Stimulated activated CD4-positive, alpha-beta T cell treated with anti-CD3 and anti-CD28 coated beads, Interleukin-15, amount 100 ng/mL, for 1 hour (primary cell): ENCODE measurements around the gene TTF2.
"Not testable (repeated sequence)": the region's sequence is repeated elsewhere in the genome, so short reads cannot be mapped to it uniquely, and the experiment has no call there.

ENCODE experiments used
- DNase-seq, 2 donors: peaks; one replicate each; pipeline ENCODE4 v3.0.0-alpha.2; 2020; ENCODE audit warnings: low read depth in 1 of 2, low spot score in 1 of 2

TTF2 gene

DNA sequence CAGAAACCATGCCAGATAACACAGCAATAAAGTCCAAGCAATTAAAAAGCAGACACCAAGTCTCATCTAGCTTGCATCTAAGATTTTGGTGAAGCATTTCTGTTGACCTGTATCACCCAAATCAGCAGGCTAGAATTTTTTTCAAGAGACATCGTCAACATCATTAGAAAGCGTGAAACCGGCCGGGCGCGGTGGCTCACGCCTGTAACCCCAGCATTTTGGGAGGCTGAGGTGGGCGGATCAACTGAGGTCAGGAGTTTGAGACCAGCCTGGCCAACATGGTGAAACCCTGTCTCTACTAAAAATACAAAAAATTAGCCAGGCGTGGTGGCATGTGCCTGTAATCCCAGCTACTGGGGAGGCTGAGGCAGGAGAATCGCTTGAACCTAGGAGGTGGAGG lies 59.0 kb downstream of the TTF2 start:
- DNase-seq = not testable (repeated sequence)

DNA sequence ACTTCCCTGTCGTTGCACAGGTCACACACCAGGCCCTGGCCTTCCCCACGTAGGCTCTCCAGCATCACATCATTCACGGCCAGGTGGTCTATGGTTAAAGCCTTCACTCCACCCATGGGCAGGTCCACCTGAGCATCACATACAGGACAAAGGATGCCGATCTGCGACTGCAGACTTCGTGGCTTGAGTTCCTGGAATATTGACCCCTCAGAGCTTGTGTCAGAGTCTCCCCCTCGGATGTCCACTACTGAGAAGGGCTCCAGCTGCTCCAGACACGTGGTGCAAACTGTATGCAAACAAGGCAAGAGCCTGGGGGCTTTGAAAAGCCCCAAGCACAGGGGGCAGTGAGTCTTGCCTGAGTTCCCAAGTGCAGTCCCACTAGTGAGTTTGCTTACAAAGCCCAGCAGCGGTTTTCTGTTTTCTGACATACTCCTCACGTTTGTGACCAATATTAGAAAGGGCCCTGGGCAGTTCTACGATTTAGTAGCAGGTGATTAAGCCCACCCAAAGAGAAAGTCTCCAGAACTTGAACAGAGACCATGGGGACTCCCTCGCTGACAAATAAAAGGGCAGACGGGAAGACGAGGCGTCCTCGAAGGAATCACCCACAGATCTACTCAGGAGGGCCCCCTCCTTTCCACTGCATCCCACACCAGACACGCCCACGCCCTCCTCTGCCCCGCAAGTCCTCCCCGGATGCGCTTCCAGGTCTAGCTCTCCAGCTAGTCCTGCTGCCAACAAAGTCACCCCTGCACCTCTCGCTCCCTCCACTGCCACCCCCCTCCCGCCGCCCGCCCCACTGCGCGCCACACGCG lies 60.9 kb downstream of the TTF2 start:
- DNase-seq = no peak

DNA sequence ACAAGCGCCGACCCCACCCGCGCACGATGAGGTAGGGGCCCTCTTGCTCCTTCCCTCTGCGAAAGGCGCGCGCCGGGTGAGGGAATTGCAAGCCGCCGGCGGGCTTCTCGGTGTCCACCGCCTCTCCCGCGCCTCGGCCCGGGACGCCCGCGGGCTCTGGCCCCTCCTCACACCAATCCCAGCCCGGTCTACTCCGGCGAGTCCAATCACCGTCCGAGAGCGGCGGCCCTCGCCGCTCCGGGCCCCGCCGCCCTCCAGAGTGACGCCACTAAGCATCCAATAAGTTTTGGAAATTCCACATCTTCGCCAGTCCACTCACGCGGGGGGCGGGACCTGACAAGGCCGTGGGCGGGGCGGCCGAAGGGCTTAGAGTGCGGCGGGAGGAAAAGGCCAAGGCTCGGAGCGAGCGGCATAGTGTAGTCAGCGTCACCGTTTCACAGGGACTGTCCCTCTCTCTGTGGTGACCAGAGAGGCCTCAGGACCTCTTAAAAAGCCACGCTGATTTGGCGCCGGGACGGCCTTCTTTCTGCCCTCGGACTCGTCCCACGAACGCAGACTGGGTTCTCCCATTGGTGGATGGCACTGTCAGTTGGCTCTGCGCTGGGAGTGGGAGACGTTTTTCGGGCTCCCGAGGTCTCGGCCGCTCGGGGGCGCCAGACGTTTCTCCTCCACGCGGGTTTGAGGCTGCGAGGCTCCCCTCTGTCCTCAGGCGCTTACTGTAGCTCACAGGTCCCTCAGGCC lies 61.6 kb downstream of the TTF2 start, which contains the start of gene TRIM45:
Gene TRIM45 (minus strand): TSS at position 161 of the 741 bp plus-strand sequence. CDS start 548 bp downstream, outside the sequence.
- peak; percentile 63 to 71 for DNase-seq

DNA sequence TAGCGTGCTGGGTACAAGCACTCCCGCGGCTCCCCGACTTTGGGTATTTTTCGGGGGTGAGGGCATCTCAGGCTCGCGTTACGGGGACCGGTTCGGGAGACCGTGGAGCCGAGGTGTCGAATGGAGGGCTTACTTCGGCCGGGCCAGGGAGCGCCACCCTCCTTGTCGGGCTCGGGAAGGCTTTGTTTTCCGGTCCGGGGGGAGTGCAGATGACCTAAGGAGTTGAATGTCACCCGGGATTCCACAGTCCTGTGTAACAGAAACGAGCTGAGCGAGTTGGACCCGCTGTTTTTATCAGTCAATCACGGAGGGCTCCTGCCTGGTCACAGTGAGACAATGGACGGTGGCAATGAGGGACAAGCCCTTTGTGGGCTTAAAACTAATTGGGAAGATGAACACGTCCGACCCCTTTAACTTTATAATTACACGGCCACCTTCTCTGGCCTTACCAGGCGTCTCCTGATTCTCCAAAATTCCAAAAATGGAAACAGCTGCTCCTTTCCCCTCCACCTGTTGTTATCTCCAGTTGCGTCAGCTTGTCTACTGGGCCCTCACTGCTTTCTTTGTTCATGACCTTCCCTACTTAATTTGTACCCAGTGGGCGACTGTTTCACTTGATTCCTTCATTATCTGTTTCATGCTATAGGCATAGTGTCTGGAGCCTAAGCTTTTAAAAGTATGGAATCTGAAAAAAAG lies 62.4 kb downstream of the TTF2 start:
- no peak for DNase-seq

DNA sequence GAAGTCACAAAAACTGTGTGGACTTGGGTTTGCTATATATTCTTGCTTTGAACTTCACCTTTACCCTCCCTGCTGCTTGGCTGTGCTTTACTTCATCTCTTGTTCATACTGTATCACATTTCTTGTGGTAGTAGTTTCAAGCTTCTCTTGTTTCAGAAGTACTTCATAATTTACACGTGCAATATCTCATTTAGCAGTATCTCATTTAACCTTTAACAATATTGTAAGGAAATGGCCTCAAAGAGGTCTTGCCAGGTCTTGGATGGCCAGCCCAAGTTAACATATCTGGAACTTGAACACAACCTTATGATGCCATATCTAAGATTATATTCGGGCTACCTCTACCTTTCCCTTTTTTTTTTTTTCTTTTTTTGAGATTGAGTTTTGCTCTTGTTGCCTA lies 63.1 kb downstream of the TTF2 start:
- DNase-seq = no peak

DNA sequence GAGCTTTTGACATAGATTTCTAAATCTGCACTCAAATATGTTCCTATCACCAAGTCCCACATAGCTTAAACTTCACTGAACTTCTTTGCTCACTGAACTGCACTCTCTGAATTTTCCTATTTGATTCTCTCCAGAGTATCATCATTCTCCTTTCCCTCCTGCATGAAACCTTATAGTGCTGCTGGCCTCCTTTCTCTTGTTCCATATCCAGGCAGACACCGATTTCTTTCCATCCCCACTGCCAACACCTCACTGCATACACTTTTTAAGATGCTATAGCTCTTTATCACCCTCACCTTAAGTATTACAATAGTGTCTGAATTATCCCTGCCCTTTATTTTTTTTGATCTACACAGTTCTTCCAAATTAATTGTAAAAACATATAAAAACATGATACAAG lies 64.5 kb downstream of the TTF2 start:
- no peak for DNase-seq

DNA sequence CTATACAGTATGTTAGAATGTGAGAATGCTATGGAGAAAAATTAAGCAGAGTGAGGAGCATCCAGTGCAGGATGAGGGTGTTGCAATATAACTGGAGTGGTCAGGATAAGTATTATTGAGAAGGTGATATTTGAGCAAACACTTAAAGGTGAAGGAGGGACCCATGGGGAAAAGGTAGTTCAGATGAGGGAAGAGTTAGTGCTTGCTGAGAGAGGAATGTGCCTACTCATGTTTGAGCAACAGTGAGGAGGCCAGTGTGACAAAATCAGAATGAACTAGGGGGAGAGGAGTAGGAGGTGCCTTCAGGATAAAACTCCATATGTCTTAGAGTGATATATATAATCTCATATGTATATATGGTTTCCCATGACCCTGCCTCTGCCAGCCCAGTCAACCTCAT lies 67.7 kb downstream of the TTF2 start:
- DNase-seq = no peak

DNA sequence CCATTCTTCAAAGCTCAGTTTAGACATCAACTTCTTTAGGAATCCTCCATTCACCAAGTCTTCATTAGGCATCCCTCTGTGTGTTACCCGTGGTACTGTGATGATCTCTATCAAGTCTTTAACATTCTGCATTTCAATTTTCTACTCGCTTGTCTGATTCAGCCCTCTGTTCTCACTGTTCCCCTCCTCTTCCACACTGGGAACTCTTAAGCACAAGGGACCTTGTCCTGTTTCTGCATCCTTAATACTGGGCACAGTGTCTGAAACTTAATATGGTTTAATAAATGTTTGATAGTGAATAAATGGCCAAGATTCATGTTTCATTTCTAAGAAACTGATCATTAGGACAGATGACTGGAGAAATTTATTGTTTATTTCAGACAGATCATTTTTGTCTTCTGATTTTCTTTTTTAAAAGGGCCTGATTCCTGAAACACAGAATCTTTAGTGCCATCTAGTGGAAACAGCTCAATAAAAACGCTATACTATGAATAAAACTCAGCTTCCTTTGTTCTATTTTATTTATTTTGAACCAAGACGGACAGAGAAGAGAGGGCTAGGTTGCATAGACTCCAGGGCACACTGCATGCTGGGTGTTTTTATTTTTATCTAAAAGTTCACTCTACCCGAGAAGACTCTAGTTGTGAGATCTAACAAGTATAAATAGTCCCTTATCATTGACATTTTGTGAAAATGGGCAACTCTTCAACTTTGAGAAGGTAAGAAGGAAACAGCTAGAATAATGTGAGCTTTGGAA lies 68.4 kb downstream of the TTF2 start:
- DNase-seq = no peak

DNA sequence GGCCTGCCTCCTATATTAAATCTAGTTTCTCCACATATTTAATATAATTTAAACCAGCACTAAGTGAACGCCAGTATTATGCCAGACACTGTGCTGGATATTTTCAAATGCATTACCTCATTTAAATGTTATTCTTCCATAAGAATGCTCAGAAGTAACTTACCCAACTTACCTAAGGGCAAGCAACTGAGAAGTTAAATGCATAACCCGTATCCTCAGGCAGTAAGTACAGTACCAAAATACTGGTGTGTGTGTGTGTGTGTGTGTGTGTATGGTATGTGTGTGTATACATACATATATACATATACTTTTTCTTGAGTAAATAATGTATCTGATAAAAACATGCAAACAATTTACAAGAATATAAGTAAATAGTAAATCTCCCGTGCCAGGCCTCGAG lies 70.4 kb downstream of the TTF2 start:
- DNase-seq = no peak

DNA sequence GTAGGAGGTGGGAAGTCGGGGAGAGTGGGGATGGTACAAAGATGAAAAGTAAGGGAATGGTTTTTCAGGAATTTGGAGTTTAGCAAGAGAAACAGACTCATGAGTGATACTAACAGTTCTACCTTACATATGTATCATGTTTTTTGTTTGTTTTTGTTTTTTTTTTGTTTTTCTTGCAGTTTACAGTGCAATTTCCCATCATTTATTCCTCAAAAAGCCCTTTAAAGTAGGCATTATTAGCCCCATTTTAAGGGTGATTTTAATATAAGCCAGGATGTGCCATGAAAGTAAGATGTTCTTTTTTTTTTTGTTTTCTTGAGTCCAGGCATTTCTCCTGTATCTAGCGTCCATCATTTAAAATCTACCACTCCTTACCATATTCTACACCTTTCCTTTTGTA lies 75.2 kb downstream of the TTF2 start:
- no peak for DNase-seq

DNA sequence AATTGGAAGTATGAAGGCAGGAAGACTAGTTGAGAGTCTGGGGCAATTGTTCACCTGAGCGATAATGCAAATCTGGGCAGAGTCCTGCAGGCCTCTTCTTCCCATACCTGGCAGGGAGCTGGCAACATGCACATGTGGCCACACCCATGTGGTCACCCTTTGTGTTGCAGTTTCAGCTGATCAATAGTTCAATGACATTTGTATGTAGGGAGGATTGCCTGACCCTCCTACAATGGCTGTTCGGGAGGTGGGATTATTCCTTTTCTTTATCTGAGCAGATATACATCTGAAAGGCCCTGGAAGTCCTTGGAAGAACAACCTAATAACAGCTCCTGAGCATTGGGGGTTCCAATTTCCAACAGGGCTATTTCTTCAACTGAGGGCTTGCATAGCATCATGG lies 76.6 kb downstream of the TTF2 start:
- no peak for DNase-seq

DNA sequence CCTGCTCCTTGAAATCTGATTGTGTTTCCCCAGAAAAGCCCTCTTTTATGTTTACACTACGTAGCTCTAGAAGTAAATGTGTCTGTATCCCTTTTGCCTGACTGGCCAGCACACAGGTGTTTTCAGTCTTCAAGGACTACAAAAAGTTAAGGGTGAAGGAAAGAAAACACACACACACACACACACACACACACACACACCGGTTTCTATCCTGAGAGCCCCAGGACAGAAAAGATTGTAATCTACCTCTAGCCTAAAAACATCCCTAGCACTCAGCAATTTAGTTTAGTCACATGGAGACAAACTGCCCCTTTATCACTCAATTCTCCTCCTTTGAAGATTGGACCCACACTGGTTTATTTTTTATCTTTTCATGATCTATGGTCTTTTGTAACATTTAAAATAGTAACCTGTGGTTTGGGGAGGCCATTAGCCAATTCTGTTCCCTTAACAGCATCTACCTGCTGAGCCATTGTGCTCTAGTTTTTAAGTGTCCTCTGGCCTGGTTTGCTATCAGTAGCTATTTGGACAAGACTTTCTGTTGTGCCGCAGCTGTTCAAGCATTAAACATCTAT lies 77.2 kb downstream of the TTF2 start:
- DNase-seq = no peak

DNA sequence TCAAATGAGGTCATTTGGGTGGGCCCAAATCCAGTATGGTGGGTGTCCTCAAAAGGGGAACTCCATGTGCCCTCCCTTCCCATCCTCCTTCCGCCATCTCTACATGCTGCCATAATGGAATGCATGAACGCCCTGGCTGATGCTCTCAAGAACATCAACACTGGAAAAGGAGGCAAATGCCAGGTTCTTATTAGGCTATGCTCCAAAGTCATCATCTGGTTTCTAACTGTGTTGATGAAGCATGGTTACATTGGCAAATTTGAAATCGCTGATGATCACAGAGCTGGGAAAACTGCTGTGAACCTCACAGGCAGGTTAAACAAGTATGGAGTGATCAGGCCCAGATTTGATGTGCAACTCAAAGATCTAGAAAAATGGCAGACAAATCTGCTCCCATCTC lies 78.0 kb downstream of the TTF2 start:
- no peak for DNase-seq

DNA sequence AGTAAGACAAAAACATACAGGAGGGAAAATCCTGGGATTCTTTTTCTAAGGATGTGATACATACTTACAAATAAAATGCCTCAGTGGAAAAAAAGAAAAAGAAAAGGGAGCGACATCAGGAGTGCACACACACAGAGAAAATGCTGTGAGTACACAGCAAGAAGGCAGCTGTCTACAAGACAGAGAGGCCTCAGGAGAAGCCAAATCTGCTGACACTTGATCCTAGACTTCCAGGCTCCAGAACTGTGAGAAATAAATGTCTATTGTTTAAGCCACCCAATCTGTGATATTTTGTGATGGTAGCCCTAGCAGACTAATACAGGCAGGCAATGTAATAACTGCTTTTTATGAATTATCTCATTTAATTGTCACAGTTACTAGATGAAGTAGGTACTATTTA lies 78.4 kb downstream of the TTF2 start:
- no peak for DNase-seq

DNA sequence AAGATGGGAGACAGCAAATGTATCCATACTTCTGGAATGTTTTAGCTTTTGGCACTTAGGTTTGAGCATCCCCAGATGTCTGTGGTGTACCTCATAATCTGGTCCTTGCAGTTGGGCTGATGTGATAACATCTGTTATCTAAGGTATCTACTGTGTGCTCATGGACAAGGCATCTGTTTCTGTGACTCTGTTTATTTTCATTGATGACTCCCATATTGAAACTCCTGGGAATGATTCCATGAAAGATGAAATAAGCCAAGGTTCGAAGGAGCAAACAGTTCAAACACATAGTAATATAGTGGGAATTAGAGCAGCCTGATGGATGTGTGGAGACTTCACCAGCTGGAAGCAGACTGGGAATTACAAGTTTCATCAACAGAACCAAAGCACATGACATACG lies 82.1 kb downstream of the TTF2 start:
- DNase-seq = no peak

DNA sequence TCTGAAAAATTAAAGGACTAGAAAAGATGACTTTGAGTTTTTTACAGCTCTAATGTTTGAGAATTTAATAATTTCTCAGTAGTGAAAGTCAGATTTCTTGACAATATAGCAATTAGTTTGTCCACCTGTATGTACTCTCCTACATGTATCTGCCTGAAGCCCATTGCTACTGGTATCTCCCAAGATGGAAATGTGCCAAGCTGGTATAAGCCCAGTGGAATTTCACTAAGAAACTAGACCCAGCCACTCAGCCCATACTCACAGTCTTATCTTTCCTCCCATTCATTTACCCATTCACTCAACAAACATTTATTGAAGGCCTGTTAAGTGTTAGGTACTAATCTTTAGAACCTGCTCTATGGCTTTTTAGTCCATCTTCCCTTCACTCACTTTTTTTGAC lies 83.0 kb downstream of the TTF2 start:
- no peak for DNase-seq

DNA sequence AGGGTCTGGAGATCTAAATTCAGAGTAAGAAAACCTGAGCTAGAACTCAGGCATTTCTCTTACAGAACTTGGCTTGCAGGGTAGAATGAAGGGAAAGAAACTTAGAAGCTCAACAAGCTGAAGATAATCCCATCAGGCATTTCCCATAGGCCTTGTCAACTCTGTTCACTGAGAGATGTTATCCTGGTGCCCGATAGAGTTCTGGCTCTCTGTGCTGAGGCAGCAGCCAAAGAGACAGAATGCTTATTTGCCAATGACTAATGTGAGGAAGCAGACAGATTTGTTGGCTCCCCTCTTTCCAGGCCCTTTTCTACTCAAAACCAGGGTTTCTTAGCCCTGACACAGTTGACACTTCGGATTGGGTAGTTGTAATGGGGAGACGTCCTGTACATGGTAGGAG lies 83.7 kb downstream of the TTF2 start:
- DNase-seq = no peak

DNA sequence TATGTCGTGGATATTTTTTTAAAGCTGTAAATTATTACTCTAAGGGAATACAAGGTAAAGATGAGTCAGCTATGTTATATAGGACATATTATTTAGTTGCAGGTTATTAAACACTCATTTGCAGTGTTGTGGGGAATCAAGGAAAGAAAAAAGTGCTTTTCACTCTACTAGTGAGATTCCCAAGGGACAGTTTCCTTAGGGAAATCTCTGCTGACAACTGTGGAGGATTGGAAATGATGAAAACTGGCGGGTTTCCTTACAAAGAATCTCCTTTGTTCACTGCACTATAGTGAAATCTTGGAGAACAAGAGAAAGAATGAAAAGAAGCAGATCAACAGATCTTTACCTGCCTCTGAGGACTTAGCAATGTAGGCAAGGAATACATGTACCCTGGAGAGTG lies 85.9 kb downstream of the TTF2 start:
- DNase-seq = no peak

DNA sequence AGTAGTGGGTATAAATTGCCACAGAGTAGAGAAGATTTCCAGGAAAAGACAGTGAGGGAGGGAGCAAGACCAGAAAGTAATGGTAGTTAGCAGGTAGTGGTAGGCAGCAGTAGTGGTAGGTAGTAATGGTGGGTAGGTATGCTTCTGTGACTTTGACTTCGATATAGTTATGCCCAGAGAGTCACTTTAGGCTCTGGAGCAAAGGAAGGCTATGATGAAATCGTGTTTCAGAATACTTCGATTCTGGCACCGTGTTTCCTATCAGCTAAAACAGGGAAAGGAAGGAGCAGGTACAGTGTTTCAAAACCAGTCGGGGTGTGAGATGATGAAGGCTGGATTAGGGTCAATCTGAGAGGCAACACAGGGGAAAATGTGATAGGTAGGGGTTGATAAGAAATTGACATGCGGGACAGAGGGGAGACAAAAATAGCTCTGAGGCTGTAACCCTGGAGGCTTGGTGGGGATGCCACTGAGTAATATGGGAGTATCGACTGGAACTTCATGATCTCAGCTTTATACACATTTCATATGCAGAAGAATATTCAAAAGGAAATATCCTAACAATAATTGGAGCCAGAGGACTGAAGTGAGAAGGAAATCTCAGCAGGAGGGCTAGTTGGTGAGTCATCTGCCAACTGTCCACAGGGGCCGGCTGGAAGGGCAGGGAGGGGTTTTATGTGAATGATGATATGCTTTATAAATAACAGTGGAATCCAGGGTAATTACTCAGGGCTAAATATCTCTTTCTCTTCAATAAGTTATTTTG lies 86.6 kb downstream of the TTF2 start:
- no peak for DNase-seq

DNA sequence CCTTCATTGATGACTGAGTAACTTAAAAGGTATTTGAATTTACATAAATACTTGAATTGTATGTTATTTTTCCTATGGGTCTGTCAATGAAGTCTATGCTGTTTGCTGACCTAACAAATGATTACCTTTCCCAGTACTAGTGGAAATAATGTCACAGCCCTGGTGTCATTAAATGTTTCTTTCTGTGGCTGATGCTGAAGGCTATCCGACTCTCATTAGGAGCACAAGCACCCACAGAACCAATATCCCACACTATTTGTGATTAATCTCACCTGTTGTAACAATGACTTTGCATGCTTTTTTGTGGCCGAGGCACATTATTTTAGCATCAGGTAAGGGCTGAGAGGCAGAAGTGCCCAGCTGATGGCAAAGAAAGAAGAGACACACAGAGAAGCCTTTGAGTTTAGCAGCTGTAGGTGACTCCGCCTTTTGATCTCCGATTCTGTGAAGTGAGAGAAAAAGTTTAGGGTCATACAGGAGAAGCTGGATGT lies 87.3 kb downstream of the TTF2 start:
- no peak for DNase-seq
